T-helper 2 cell treated with Interferon-gamma antibody and Interleukin-4, amounts not matched to agents 5 μg/mL and 100 μg/mL, for 36 hours (primary cell): ENCODE measurements around the gene TENT5C.
A peak's percentile ranks its signal among the peaks of the same experiment; 100 is the strongest.

Experiments used
- DNase-seq: peaks from one replicate; pipeline ENCODE4 v3.0.0; 2021; ENCODE audit warnings: low spot score
- H3K27ac Mint-ChIP-seq: one replicate; pipeline ENCODE4 v1.8.0; 2021; ENCODE audit warnings: mild to moderate bottlenecking, mixed read lengths
- H3K27me3 Mint-ChIP-seq: one replicate; pipeline ENCODE4 v1.8.0; 2021; ENCODE audit warnings: low read depth, mixed read lengths
- H3K36me3 Mint-ChIP-seq: one replicate; pipeline ENCODE4 v1.8.0; 2021; ENCODE audit warnings: low read depth, mixed read lengths
- H3K4me1 Mint-ChIP-seq: one replicate; pipeline ENCODE4 v1.8.0; 2021; ENCODE audit warnings: low read depth, mixed read lengths
- H3K4me3 Mint-ChIP-seq: one replicate; pipeline ENCODE4 v1.8.0; 2022; ENCODE audit warnings: mild to moderate bottlenecking, moderate library complexity, mixed read lengths
- H3K9me3 Mint-ChIP-seq: one replicate; pipeline ENCODE4 v1.8.0; 2021; ENCODE audit warnings: mixed read lengths

The TENT5C gene

GRCh38 chr1:117608115-117608615 is 2.3 kb downstream of the TENT5C start:
- H3K36me3 Mint-ChIP-seq, result peaks cover 25% of the 10 kb centered on the region
- H3K27ac Mint-ChIP-seq, result no peak overlapping the region
- no peaks in the 10 kb centered on the region for H3K9me3 Mint-ChIP-seq
- peaks cover 54% of the 10 kb centered on the region for H3K4me1 Mint-ChIP-seq
- peaks cover 19% of the 10 kb centered on the region for H3K27me3 Mint-ChIP-seq
- peak overlapping the region; percentile 95 for H3K4me3 Mint-ChIP-seq
- no peak for DNase-seq

DNA sequence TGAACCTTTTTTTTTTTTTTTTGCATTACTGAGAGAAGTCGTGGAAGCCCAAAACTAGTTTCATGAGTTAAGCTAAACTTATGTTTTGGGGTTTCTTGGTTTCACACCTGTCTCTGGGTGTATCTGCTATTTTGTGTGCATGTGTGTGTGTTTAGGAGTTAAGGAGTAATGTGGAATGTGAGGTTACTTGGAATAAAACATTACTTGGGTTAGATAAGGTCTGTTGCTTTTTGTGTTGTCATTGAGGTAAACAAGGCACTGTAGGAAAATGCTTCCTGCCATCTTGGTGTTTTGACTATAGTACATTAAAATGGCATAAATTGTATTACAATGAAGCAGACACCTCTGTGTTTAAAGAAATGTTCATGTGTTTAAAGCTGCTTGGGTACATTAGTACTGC is 2.9 kb downstream of the TENT5C start:
- H3K27me3 Mint-ChIP-seq, result peaks cover 13% of the 10 kb centered on the region
- no peak for DNase-seq
- H3K4me1 Mint-ChIP-seq, result peaks cover 60% of the 10 kb centered on the region
- H3K4me3 Mint-ChIP-seq, result peak overlapping the region; percentile 95
- H3K9me3 Mint-ChIP-seq, result no peaks in the 10 kb centered on the region
- no peak overlapping the region for H3K27ac Mint-ChIP-seq
- H3K36me3 Mint-ChIP-seq, result peaks cover 25% of the 10 kb centered on the region

GRCh38 chr1:117609471-117609911 is 3.6 kb downstream of the TENT5C start:
- H3K9me3 Mint-ChIP-seq, result no peaks in the 10 kb centered on the region
- no peak overlapping the region for H3K27ac Mint-ChIP-seq
- DNase-seq, result no peak
- peak overlapping the region; percentile 27 for H3K4me3 Mint-ChIP-seq
- peaks cover 25% of the 10 kb centered on the region for H3K36me3 Mint-ChIP-seq
- peaks cover 65% of the 10 kb centered on the region for H3K4me1 Mint-ChIP-seq
- peaks cover 7% of the 10 kb centered on the region for H3K27me3 Mint-ChIP-seq

DNA sequence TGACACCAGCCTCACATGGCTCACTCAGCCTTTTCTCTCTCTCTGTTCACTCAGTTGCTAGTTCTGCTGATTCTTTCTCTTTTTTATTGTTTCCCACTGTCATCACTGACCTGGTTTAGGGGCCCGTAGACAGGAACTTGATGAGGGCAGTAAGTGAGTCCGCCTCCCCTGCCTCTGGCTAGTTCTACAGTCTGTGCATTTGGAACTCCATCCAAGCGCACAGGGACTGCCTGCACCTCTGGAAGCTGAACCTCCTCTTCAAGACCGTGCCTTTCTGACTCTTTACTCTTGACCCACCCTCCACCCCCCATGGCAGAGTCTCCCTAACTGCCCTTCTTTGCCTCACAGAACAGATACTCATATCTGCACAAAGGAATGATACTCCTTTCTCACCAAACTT is 4.2 kb downstream of the TENT5C start:
- H3K36me3 Mint-ChIP-seq, result peaks cover 29% of the 10 kb centered on the region
- H3K4me1 Mint-ChIP-seq, result peaks cover 67% of the 10 kb centered on the region
- no peaks in the 10 kb centered on the region for H3K9me3 Mint-ChIP-seq
- DNase-seq, result no peak
- peaks cover 7% of the 10 kb centered on the region for H3K27me3 Mint-ChIP-seq
- no peak overlapping the region for H3K4me3 Mint-ChIP-seq
- no peak overlapping the region for H3K27ac Mint-ChIP-seq

GRCh38 chr1:117611121-117611601 is 5.3 kb downstream of the TENT5C start:
- Mint-ChIP-seq H3K4me3 (no peak overlapping the region), H3K27ac (no peak overlapping the region), H3K9me3 (no peaks in the 10 kb centered on the region), H3K36me3 (peaks cover 29% of the 10 kb centered on the region), H3K4me1 (peaks cover 75% of the 10 kb centered on the region), H3K27me3 (peaks cover 7% of the 10 kb centered on the region)
- DNase-seq, result no peak

- DNase-seq, result no peak
- peaks cover 7% of the 10 kb centered on the region for H3K27me3 Mint-ChIP-seq
- H3K4me3 Mint-ChIP-seq, result no peak overlapping the region
- peaks cover 33% of the 10 kb centered on the region for H3K36me3 Mint-ChIP-seq
- H3K4me1 Mint-ChIP-seq, result peaks cover 76% of the 10 kb centered on the region
- H3K9me3 Mint-ChIP-seq, result no peaks in the 10 kb centered on the region
- H3K27ac Mint-ChIP-seq, result no peak overlapping the region
Measured at GRCh38 chr1:117611894-117612483, 6.1 kb downstream of the TENT5C start.

DNA sequence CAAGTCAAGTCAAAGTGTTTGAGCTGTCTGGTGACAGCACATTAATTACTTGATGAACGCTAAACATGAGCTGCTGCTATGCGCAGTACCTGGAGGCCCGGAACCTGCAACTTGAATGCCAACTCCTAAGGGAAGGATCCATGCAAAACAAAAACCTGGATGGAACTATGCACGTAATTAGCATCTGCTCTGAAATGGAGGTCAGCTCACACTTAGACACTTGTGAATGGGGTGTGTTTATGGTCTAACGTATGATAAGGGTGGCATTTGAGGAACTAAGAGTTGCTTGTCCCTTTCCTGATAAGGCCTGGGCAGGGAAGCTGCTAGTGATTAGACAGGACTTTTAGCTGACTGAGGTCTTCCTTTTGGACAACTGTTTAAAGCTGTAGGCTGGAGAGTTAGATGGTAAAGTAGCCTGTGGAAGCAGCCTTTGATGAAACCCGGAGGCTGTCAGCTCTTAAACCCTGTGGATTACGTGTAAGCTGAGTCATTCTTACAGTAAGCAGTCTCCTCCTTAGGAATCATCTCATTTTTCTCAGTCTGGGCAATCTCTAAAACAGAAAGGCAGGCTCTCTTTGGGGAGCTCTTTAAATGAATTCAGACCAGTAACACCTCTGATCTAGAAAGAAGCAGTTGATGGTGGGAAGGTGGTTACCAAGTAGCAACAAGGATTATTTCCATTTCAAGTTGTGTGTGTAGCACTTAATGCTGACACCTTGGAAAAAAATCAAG is 6.8 kb downstream of the TENT5C start:
- Mint-ChIP-seq H3K27me3 (peaks cover 7% of the 10 kb centered on the region), H3K27ac (no peak overlapping the region), H3K4me3 (peak overlapping the region; percentile 3), H3K36me3 (peaks cover 32% of the 10 kb centered on the region), H3K9me3 (no peaks in the 10 kb centered on the region), H3K4me1 (peaks cover 75% of the 10 kb centered on the region)
- DNase-seq, result no peak

DNA sequence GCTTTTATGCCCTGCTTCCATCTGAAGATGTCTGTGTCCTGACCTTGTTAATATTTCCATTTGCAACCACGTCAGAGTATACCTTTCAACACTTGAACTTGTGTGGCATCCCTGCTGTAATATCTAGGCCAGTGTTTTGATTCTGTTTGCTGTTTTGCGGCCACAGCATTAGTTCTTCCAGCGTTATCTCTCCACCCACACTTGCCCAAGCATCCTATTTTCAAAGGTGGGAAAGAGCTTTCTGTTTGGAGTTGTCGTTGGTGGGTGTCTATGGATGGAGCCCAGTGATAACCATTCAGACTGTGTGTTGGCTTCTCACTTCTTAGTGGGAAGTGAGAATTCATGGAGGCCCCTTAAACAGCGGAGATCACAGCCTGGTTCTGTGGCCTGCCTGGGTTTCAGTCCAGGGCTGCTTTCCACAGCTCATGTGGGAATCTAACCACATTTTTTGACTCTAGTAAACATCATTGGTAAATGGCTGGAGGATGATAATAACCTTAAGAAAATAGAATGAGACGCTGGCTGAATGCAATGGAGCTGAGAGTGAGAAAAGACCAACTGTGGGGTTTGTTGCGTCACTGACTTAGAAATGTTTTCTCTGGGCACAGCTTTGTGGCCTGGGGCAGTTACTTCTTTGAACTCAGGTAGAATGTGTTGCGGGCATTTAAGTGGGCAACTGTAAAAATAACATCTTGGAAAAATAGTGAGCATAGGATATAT is 7.6 kb downstream of the TENT5C start:
- Mint-ChIP-seq H3K9me3 (no peaks in the 10 kb centered on the region), H3K4me3 (no peak overlapping the region), H3K27ac (no peak overlapping the region), H3K27me3 (peaks cover 7% of the 10 kb centered on the region), H3K4me1 (peaks cover 74% of the 10 kb centered on the region), H3K36me3 (peaks cover 31% of the 10 kb centered on the region)
- no peak for DNase-seq

GRCh38 chr1:117613969-117614729 is 8.3 kb downstream of the TENT5C start:
- no peak overlapping the region for H3K4me3 Mint-ChIP-seq
- no peak overlapping the region for H3K27ac Mint-ChIP-seq
- peaks cover 26% of the 10 kb centered on the region for H3K36me3 Mint-ChIP-seq

DNA sequence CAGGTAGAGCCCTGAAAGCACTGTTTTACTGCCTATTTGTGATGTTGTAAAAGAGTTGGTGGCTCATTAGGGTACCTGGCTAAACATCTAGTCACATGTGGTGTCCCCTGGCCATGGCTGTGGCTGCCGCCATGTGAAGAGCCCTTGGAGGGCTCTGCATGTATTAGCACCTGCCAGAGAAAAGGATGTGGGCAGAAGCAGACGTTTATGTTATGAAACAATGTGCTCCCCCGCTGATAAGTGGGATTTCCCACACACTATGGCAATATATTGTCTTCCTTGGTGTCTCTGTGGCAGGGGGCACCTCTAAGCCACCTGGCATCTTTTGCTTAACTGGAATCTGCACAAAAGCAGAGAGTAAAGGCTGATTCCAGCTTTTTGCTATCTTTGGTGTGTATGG is 9.6 kb downstream of the TENT5C start:
- Mint-ChIP-seq H3K9me3 (no peaks in the 10 kb centered on the region), H3K4me1 (peaks cover 68% of the 10 kb centered on the region), H3K27ac (no peak overlapping the region), H3K36me3 (peaks cover 14% of the 10 kb centered on the region), H3K27me3 (peaks cover 4% of the 10 kb centered on the region), H3K4me3 (no peak overlapping the region)
- DNase-seq, result no peak

More at GRCh38 chr1:117613969-117614729, 8.3 kb downstream of the TENT5C start:
- no peak for DNase-seq
- Mint-ChIP-seq H3K9me3 (no peaks in the 10 kb centered on the region), H3K27me3 (peaks cover 7% of the 10 kb centered on the region), H3K4me1 (peaks cover 69% of the 10 kb centered on the region)

GRCh38 chr1:117616356-117616755 is 10.5 kb downstream of the TENT5C start:
- peaks cover 61% of the 10 kb centered on the region for H3K4me1 Mint-ChIP-seq
- DNase-seq, result no peak
- no peak overlapping the region for H3K4me3 Mint-ChIP-seq
- H3K27me3 Mint-ChIP-seq, result peaks cover 4% of the 10 kb centered on the region
- H3K36me3 Mint-ChIP-seq, result peaks cover 10% of the 10 kb centered on the region
- no peaks in the 10 kb centered on the region for H3K9me3 Mint-ChIP-seq
- no peak overlapping the region for H3K27ac Mint-ChIP-seq

DNA sequence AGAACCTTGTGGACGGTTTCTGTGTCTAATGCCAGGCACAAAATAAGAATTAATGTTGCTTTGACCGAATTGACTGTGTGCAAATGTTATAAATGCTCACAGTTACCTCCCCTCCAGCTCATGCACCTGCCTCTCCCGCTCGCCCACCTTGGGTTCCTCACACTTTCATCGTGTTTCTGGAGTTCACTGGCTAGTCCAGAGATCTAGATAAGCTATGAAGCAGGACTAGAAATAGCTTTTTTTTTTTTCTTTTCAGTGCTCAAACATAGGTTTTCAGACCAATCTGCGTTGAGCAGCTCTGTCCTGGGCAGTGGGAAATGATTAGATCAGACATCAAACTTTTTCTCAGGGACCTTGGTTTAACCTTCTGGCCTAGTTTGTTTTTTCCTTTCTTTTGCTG is 11.1 kb downstream of the TENT5C start:
- peaks cover 8% of the 10 kb centered on the region for H3K36me3 Mint-ChIP-seq
- peaks cover 4% of the 10 kb centered on the region for H3K27me3 Mint-ChIP-seq
- H3K27ac Mint-ChIP-seq, result no peak overlapping the region
- H3K4me3 Mint-ChIP-seq, result no peak overlapping the region
- DNase-seq, result no peak
- H3K9me3 Mint-ChIP-seq, result no peaks in the 10 kb centered on the region
- H3K4me1 Mint-ChIP-seq, result peaks cover 58% of the 10 kb centered on the region

- peaks cover 4% of the 10 kb centered on the region for H3K27me3 Mint-ChIP-seq
Measured at GRCh38 chr1:117618450-117619122, 12.7 kb downstream of the TENT5C start.

More at GRCh38 chr1:117618450-117619122, 12.7 kb downstream of the TENT5C start:
- Mint-ChIP-seq H3K36me3 (peaks cover 19% of the 10 kb centered on the region), H3K4me1 (peaks cover 47% of the 10 kb centered on the region), H3K4me3 (no peak overlapping the region), H3K9me3 (no peaks in the 10 kb centered on the region), H3K27ac (no peak overlapping the region)
- no peak for DNase-seq
